ENCODE results near the gene SCUBE2. TPM values are rescaled to one million over a fixed set of nuclear protein-coding genes. Genes with fewer than 3 reads are reported as not detected.
"Not testable (repeated sequence)": the region's sequence is repeated elsewhere in the genome, so short reads cannot be mapped to it uniquely, and the experiment has no call there.

The SCUBE2 gene
- total RNA-seq, 1 donor from 2014 or later, result not detected

DNA sequence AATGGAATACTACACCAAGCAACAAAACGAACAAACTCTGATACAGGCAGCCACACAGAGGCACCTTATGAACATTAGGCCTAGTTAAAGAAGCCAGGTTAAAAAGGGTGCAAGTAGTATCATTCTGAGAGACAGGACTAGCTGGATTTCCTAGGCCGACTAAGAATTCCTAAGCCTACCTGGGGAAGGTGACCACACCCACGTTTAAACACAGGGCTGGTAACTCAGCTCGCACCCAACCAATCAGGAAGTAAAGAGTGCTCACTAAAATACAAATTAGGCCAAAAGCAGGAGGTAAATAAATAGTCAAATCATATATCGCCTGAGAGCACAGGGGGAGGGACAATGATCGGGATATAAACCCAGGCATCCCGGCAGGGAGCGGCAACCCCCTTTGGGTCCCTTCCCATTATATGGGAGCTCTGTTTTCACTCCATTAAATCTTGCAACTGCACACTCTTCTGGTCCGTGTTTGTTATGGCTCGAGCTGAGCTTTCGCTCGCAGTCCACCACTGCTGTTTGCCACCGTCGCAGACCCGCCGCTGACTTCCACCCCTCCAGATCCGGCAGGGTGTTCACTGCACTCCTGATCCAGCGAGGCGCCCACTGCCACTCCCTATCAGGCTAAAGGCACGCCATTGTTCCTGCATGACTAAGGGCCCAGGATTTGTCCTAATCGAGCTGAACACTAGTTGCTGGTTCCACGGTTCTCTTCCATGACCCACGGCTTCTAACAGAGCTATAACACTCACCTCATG lies 6.0 kb upstream of the SCUBE2 start:
- peaks cover 55% of the 10 kb centered on the region for H3K27me3 Mint-ChIP-seq (ENCODE audit: low read depth)
- not testable (repeated sequence) for H3K9me3 Mint-ChIP-seq; H3K27ac Mint-ChIP-seq; H3K4me3 Mint-ChIP-seq (ENCODE audit: low read depth); DNase-seq (ENCODE audit: low spot score); H3K36me3 Mint-ChIP-seq (ENCODE audit: low read depth); H3K4me1 Mint-ChIP-seq (ENCODE audit: low read depth)
- intact Hi-C loops (cut with micrococcal nuclease), result loop anchor here (5.0 kb wide), 1 partner anchor 40 kb away; no protein-coding TSS in a partner anchor

DNA sequence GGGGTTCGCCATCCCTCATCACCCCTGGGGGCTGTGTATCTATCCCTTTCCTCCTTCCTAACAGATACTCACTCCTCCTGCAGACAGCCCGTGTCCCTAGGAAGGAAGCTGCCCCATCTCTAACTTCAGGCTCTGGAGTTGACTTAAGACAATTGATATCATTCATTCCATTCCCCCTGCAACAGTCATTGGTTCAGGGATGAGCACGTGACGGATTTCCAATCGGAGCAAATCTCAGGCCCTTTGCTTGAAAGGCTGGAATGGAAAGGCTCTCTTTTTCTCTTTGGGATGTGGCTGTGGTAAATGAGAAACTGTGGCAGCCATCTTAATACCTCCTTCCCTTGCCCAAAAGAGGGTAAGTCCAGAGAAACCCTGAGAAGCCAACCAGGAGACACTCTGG lies 5.0 kb upstream of the SCUBE2 start:
- H3K4me1 Mint-ChIP-seq (ENCODE audit: low read depth), result no peaks in the 10 kb centered on the region
- no peak overlapping the region for H3K27ac Mint-ChIP-seq
- H3K36me3 Mint-ChIP-seq (ENCODE audit: low read depth), result no peaks in the 10 kb centered on the region
- H3K4me3 Mint-ChIP-seq (ENCODE audit: low read depth), result no peak overlapping the region
- peaks cover 54% of the 10 kb centered on the region for H3K27me3 Mint-ChIP-seq (ENCODE audit: low read depth)
- no peak for DNase-seq (ENCODE audit: low spot score)
- H3K9me3 Mint-ChIP-seq, result no peaks in the 10 kb centered on the region
- intact Hi-C loops (cut with micrococcal nuclease), result loop anchor here (5.0 kb wide), 1 partner anchor 41 kb away; no protein-coding TSS in a partner anchor

- intact Hi-C loops (cut with micrococcal nuclease), result loop anchor here (5.0 kb wide), 1 partner anchor 42 kb away; no protein-coding TSS in a partner anchor
- H3K9me3 Mint-ChIP-seq, result no peaks in the 10 kb centered on the region
- no peak overlapping the region for H3K27ac Mint-ChIP-seq
- no peaks in the 10 kb centered on the region for H3K4me1 Mint-ChIP-seq (ENCODE audit: low read depth)
- peaks cover 51% of the 10 kb centered on the region for H3K27me3 Mint-ChIP-seq (ENCODE audit: low read depth)
- no peak for DNase-seq (ENCODE audit: low spot score)
- H3K36me3 Mint-ChIP-seq (ENCODE audit: low read depth), result no peaks in the 10 kb centered on the region
- H3K4me3 Mint-ChIP-seq (ENCODE audit: low read depth), result no peak overlapping the region
Observed at GRCh38 chr11:9095421-9095820, 4.0 kb upstream of the SCUBE2 start.

DNA sequence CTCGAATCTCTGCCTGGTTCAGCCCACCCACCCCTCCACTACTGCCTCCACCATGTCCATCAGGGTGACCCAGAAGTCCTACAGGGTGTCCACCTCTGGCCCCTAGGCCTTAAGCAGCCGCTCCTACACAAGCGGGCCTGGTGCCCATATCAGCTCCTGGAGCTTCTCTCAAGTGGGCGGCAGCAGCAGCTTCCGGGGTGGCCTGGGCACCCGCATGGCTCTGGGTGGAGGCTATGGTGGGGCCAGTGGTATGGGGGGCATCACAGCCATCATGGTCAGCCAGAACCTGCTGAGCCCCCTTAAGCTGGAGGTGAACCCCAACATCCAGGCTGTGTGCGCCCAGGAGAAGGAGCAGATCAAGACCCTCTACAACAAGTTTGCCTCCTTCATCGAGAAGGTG lies 3.0 kb upstream of the SCUBE2 start:
- Mint-ChIP-seq H3K27me3 (ENCODE audit: low read depth) (peaks cover 57% of the 10 kb centered on the region), H3K9me3 (no peaks in the 10 kb centered on the region), H3K4me1 (ENCODE audit: low read depth) (no peaks in the 10 kb centered on the region), H3K4me3 (ENCODE audit: low read depth) (no peak overlapping the region), H3K27ac (no peak overlapping the region), H3K36me3 (ENCODE audit: low read depth) (no peaks in the 10 kb centered on the region)
- no peak for DNase-seq (ENCODE audit: low spot score)
- intact Hi-C loops (cut with micrococcal nuclease), result no loop called here

- H3K27me3 Mint-ChIP-seq (ENCODE audit: low read depth), result peaks cover 66% of the 10 kb centered on the region
- H3K36me3 Mint-ChIP-seq (ENCODE audit: low read depth), result no peaks in the 10 kb centered on the region
Observed at GRCh38 chr11:9092853-9093778, 1.7 kb upstream of the SCUBE2 start.

GRCh38 chr11:9092072-9092471 lies 673 bp upstream of the SCUBE2 start:
- intact Hi-C loops (cut with micrococcal nuclease), result no loop called here
- peaks cover 75% of the 10 kb centered on the region for H3K27me3 Mint-ChIP-seq (ENCODE audit: low read depth)
- DNase-seq (ENCODE audit: low spot score), result no peak

More at GRCh38 chr11:9092853-9093778, 1.7 kb upstream of the SCUBE2 start:
- intact Hi-C loops (cut with micrococcal nuclease), result no loop called here
- Mint-ChIP-seq H3K27ac (no peak overlapping the region), H3K4me1 (ENCODE audit: low read depth) (no peaks in the 10 kb centered on the region), H3K9me3 (no peaks in the 10 kb centered on the region), H3K4me3 (ENCODE audit: low read depth) (no peak overlapping the region)
- no peak for DNase-seq (ENCODE audit: low spot score)

DNA sequence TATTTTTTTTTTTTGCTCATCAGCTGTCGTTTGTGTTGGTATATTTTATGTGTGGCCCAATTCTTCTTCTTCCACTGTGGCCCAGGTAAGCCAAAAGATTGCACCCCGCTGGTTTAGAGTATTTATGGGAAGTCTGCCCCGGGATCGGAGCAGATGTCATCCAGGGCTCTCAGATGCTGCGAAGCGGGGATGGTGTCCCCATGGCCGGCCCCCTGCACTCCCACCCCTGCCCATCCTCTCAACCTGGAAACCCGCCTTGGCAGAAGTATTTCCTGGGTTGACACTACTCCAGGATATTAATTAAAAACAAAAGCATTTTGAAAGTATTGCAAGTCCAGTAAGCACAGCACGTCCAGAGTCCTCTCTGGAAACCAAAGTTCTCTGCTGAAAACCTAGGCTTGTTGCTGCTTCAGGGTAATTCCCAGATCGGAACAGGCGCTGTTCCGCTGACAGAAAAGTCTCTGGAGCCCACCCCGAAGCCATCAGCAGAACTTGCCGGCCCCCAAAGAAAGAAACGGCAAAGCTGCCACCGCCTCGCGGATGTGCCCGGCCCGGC lies 833 bp downstream of the SCUBE2 start:
- H3K4me1 Mint-ChIP-seq (ENCODE audit: low read depth), result no peaks in the 10 kb centered on the region
- no peaks in the 10 kb centered on the region for H3K9me3 Mint-ChIP-seq
- DNase-seq (ENCODE audit: low spot score), result no peak
- H3K36me3 Mint-ChIP-seq (ENCODE audit: low read depth), result no peaks in the 10 kb centered on the region
- H3K4me3 Mint-ChIP-seq (ENCODE audit: low read depth), result peak overlapping the region; percentile 38
- peaks cover 75% of the 10 kb centered on the region for H3K27me3 Mint-ChIP-seq (ENCODE audit: low read depth)
- intact Hi-C loops (cut with micrococcal nuclease), result no loop called here
- H3K27ac Mint-ChIP-seq, result no peak overlapping the region

More at GRCh38 chr11:9092072-9092471, 673 bp upstream of the SCUBE2 start:
- no peaks in the 10 kb centered on the region for H3K36me3 Mint-ChIP-seq (ENCODE audit: low read depth)
- H3K4me1 Mint-ChIP-seq (ENCODE audit: low read depth), result no peaks in the 10 kb centered on the region
- H3K4me3 Mint-ChIP-seq (ENCODE audit: low read depth), result no peak overlapping the region
- no peaks in the 10 kb centered on the region for H3K9me3 Mint-ChIP-seq
- no peak overlapping the region for H3K27ac Mint-ChIP-seq

DNA sequence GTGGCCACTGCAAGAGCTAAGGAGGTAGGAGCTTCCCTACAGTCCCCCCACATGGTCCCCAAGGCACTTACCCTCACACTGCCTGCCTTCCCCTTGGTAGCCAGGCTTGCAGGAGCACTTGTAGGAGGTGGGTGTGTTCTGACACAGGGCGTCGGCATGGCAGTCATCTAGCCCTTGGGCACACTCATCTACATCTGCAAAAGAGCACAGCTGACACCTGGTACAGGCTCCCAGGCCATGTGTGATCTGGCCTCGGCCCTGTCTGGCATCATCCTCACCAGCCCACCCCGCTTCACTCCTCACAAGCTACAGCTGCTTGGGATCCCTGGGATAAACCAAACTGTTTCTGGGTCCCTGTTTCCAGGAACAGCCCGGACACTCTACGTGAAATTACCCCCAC lies 1.8 kb downstream of the SCUBE2 start:
- Mint-ChIP-seq H3K36me3 (ENCODE audit: low read depth) (no peaks in the 10 kb centered on the region), H3K27ac (no peak overlapping the region), H3K27me3 (ENCODE audit: low read depth) (peaks cover 73% of the 10 kb centered on the region), H3K4me1 (ENCODE audit: low read depth) (no peaks in the 10 kb centered on the region), H3K4me3 (ENCODE audit: low read depth) (no peak overlapping the region), H3K9me3 (no peaks in the 10 kb centered on the region)
- no peak for DNase-seq (ENCODE audit: low spot score)
- intact Hi-C loops (cut with micrococcal nuclease), result no loop called here

DNA sequence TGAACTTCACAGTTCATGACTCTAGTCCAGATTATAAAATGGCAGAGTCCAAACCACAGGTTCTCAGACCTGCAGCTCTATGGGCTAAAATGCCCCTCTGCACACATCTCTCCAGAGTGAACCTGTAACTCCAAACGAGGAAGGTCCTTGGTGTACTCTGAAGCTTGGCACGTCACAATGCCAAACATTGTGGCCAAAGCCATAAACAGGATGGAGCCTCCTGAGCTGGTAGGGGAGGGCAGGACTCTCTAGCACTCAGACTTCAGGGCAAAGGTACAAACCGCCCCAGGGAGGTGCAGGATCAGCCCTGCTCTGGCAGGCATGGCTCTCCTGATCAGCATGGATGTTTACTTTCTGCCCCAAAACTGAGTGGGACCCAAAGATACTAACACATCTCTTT lies 2.3 kb downstream of the SCUBE2 start:
- Mint-ChIP-seq H3K4me3 (ENCODE audit: low read depth) (no peak overlapping the region), H3K27me3 (ENCODE audit: low read depth) (peaks cover 70% of the 10 kb centered on the region), H3K36me3 (ENCODE audit: low read depth) (no peaks in the 10 kb centered on the region), H3K27ac (no peak overlapping the region), H3K9me3 (no peaks in the 10 kb centered on the region), H3K4me1 (ENCODE audit: low read depth) (no peaks in the 10 kb centered on the region)
- intact Hi-C loops (cut with micrococcal nuclease), result no loop called here
- no peak for DNase-seq (ENCODE audit: low spot score)

- H3K27me3 Mint-ChIP-seq (ENCODE audit: low read depth), result peaks cover 52% of the 10 kb centered on the region
- no peak for DNase-seq (ENCODE audit: low spot score)
- intact Hi-C loops (cut with micrococcal nuclease), result no loop called here
- H3K27ac Mint-ChIP-seq, result no peak overlapping the region
- no peaks in the 10 kb centered on the region for H3K9me3 Mint-ChIP-seq
- H3K36me3 Mint-ChIP-seq (ENCODE audit: low read depth), result no peaks in the 10 kb centered on the region
- H3K4me1 Mint-ChIP-seq (ENCODE audit: low read depth), result peaks cover 4% of the 10 kb centered on the region
- H3K4me3 Mint-ChIP-seq (ENCODE audit: low read depth), result no peak overlapping the region
Observed at GRCh38 chr11:9082575-9082974, 8.8 kb downstream of the SCUBE2 start.

DNA sequence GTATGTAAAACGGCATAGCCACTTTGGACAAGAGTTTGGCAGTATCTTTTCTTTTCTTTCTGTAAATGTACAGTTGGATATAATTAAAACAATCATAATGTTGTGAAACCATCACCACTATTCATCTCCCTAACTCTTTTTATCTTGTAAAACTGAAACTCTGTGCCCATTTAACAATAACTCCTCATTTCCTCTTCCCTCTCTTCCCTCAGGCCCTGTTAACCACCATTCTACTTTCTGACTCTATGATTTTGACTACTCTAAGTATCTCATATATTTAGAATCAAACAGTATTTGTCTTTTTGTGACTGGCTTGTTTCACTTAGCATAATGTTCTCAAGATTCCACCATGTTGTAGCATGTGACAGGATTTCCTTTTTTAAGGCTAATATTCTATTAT lies 10.2 kb downstream of the SCUBE2 start:
- intact Hi-C loops (cut with micrococcal nuclease), result no loop called here

GRCh38 chr11:9078113-9079086 lies 13.0 kb downstream of the SCUBE2 start:
- H3K27ac Mint-ChIP-seq, result no peak overlapping the region
- no peaks in the 10 kb centered on the region for H3K9me3 Mint-ChIP-seq
- intact Hi-C loops (cut with micrococcal nuclease), result no loop called here
- DNase-seq (ENCODE audit: low spot score), result no peak
- no peaks in the 10 kb centered on the region for H3K36me3 Mint-ChIP-seq (ENCODE audit: low read depth)
- no peak overlapping the region for H3K4me3 Mint-ChIP-seq (ENCODE audit: low read depth)
- peaks cover 4% of the 10 kb centered on the region for H3K4me1 Mint-ChIP-seq (ENCODE audit: low read depth)
- H3K27me3 Mint-ChIP-seq (ENCODE audit: low read depth), result peaks cover 53% of the 10 kb centered on the region

More for the DNA sequence above, 10.2 kb downstream of the SCUBE2 start:
- no peak overlapping the region for H3K4me3 Mint-ChIP-seq (ENCODE audit: low read depth)
- no peaks in the 10 kb centered on the region for H3K36me3 Mint-ChIP-seq (ENCODE audit: low read depth)
- peaks cover 45% of the 10 kb centered on the region for H3K27me3 Mint-ChIP-seq (ENCODE audit: low read depth)
- no peak overlapping the region for H3K27ac Mint-ChIP-seq
- DNase-seq (ENCODE audit: low spot score), result no peak
- peaks cover 4% of the 10 kb centered on the region for H3K4me1 Mint-ChIP-seq (ENCODE audit: low read depth)
- no peaks in the 10 kb centered on the region for H3K9me3 Mint-ChIP-seq

All from activated T-helper 2 cell treated with anti-CD3 and anti-CD28 coated beads, Interferon-gamma antibody, Interleukin-2, Interleukin-4, amounts not matched to agents 10 μg/mL and 5 μg/mL and 100 μg/mL, durations not matched to agents 14 hours and 24 hours and 36 hours (primary cell).